ENCODE results near the gene SUN2. TPM values are rescaled to one million over a fixed set of nuclear protein-coding genes. Genes with fewer than 3 reads are reported as not detected.

The SUN2 gene
- polyA plus RNA-seq, 3 donors: 95.8 to 159 (median 97.8) TPM

GRCh38 chr22:38728871-38729796 lies 26.7 kb downstream of the SUN2 start:
- Histone ChIP-seq H3K4me2 (replicated peaks; ENCODE audit: extremely low read depth, low read length, poor library complexity, severe bottlenecking) (no peak overlapping the region), H3K4me3 (replicated peaks in 1 of 3; ENCODE audit: low read depth in 2 of 3, low read length in 3 of 3) (no peak overlapping the region), H3K9ac (ENCODE audit: insufficient read depth, low read length, poor library complexity, severe bottlenecking) (no peak overlapping the region), H3K4me1 (ENCODE audit: control insufficient read depth in 1 of 2, insufficient read depth in 2 of 2, low read length in 2 of 2) (no peaks in the 10 kb centered on the region), H4K20me1 (ENCODE audit: insufficient read depth, low read length) (peaks cover 92% of the 10 kb centered on the region), H2AFZ (ENCODE audit: insufficient read depth, low read depth, low read length, poor library complexity, severe bottlenecking) (no peak overlapping the region), H3K36me3 (replicated peaks in 1 of 2; ENCODE audit: control insufficient read depth in 1 of 2, insufficient read depth in 2 of 2, low read length in 2 of 2) (peaks cover 74 to 91% of the 10 kb centered on the region in 2 donors), H3K27me3 (ENCODE audit: control insufficient read depth in 2 of 2, insufficient read depth in 2 of 2, low read length in 2 of 2) (no peaks in the 10 kb centered on the region), H3K9me3 (replicated peaks in 1 of 2; ENCODE audit: control insufficient read depth in 1 of 2, insufficient read depth in 1 of 2, low read length in 2 of 2) (no peaks in the 10 kb centered on the region), H3K27ac (ENCODE audit: low read depth in 1 of 2, low read length in 2 of 2) (no peak overlapping the region), H3K79me2 (ENCODE audit: insufficient read depth, low read length) (no peaks in the 10 kb centered on the region)
- intact Hi-C loops (cut with micrococcal nuclease): no loop called here
- Mint-ChIP-seq H3K27ac (no peak overlapping the region), H3K9me3 (no peaks in the 10 kb centered on the region), H3K27me3 (ENCODE audit: low read depth in 3 of 3) (peaks cover 0 to 3% (median 0%) of the 10 kb centered on the region in 3 donors), H3K4me3 (no peak overlapping the region), H3K36me3 (peaks cover 77 to 88% of the 10 kb centered on the region in 2 donors), H3K4me1 (peaks cover 5% of the 10 kb centered on the region)
- no peak for DNase-seq
- WGBS (ENCODE audit: insufficient coverage): 98% methylated on average over 15 of the region's 18 CpGs
- TF ChIP-seq CTCF (IDR thresholded peaks at IDR 0.05): no peak

- no peak for DNase-seq
- peak overlapping the region in 3 of 7 donors; percentile 26 to 68 (median 63) for H3K27ac Mint-ChIP-seq
- Histone ChIP-seq H2AFZ (ENCODE audit: insufficient read depth, low read depth, low read length, poor library complexity, severe bottlenecking) (no peak overlapping the region), H3K4me3 (replicated peaks in 1 of 3; ENCODE audit: low read depth in 2 of 3, low read length in 3 of 3) (no peak overlapping the region), H4K20me1 (ENCODE audit: insufficient read depth, low read length) (peaks cover 84% of the 10 kb centered on the region), H3K79me2 (ENCODE audit: insufficient read depth, low read length) (no peaks in the 10 kb centered on the region), H3K9me3 (replicated peaks in 1 of 2; ENCODE audit: control insufficient read depth in 1 of 2, insufficient read depth in 1 of 2, low read length in 2 of 2) (no peaks in the 10 kb centered on the region), H3K9ac (ENCODE audit: insufficient read depth, low read length, poor library complexity, severe bottlenecking) (no peak overlapping the region), H3K36me3 (replicated peaks in 1 of 2; ENCODE audit: control insufficient read depth in 1 of 2, insufficient read depth in 2 of 2, low read length in 2 of 2) (peaks cover 83 to 96% of the 10 kb centered on the region in 2 donors), H3K4me2 (replicated peaks; ENCODE audit: extremely low read depth, low read length, poor library complexity, severe bottlenecking) (no peak overlapping the region), H3K4me1 (ENCODE audit: control insufficient read depth in 1 of 2, insufficient read depth in 2 of 2, low read length in 2 of 2) (no peaks in the 10 kb centered on the region), H3K27me3 (ENCODE audit: control insufficient read depth in 2 of 2, insufficient read depth in 2 of 2, low read length in 2 of 2) (no peaks in the 10 kb centered on the region), H3K27ac (ENCODE audit: low read depth in 1 of 2, low read length in 2 of 2) (no peak overlapping the region)
- WGBS (ENCODE audit: insufficient coverage): 99% methylated on average over 14 of the region's 15 CpGs
- H3K36me3 Mint-ChIP-seq: peaks cover 82 to 91% of the 10 kb centered on the region in 2 donors
- H3K4me1 Mint-ChIP-seq: no peaks in the 10 kb centered on the region
- no peak overlapping the region for H3K4me3 Mint-ChIP-seq
- H3K9me3 Mint-ChIP-seq: no peaks in the 10 kb centered on the region
- H3K27me3 Mint-ChIP-seq (ENCODE audit: low read depth in 3 of 3): peaks cover 0 to 3% (median 0%) of the 10 kb centered on the region in 3 donors
- no peak for TF ChIP-seq CTCF (IDR thresholded peaks at IDR 0.05)
- intact Hi-C loops (cut with micrococcal nuclease): no loop called here
These were observed 28.0 kb downstream of the SUN2 start for GRCh38 chr22:38727530-38728451.
